Tibial nerve (tissue), 4 donors: ENCODE data around the gene DHRS1. TPM values are rescaled to one million over a fixed set of nuclear protein-coding genes. Genes with fewer than 3 reads are reported as not detected.

Experiments
- DNase-seq, 2 donors: peaks; one replicate each; pipeline ENCODE4 v3.0.0-alpha.2; 2019; ENCODE audit warnings: low spot score in 2 of 2
- H3K27ac ChIP-seq, 4 donors: fragments of 200-600 bp; sonication (generic) in 3 of 4; one replicate each; pipeline ENCODE4 v1.5.1; 2017 to 2019; ENCODE audit warnings: mild to moderate bottlenecking in 1 of 4
- H3K27me3 ChIP-seq, 2 donors: fragments of 200-600 bp; sonication (generic) in 1 of 2; one replicate each; pipeline versions ENCODE4 v1.5.1 to v1.6.0; 2017 to 2019
- H3K36me3 ChIP-seq, 3 donors: fragments of 200-600 bp; sonication (generic); one replicate each; pipeline ENCODE4 v1.5.1; 2018 to 2019
- H3K4me1 ChIP-seq, 4 donors: fragments of 200-600 bp; sonication (generic) in 3 of 4; one replicate each; pipeline ENCODE4 v1.5.1; 2017 to 2019
- H3K4me3 ChIP-seq, 4 donors: fragments of 200-600 bp; sonication (generic) in 3 of 4; one replicate each; pipeline ENCODE4 v1.5.1; 2017 to 2019; ENCODE audit warnings: mild to moderate bottlenecking in 1 of 4, moderate library complexity in 1 of 4
- H3K9me3 ChIP-seq, 4 donors: fragments of 200-600 bp; sonication (generic) in 3 of 4; one replicate each; pipeline ENCODE4 v1.5.1; 2017 to 2019
- CTCF ChIP-seq, 5 experiments: fragments of 200-600 bp in 3 of 5; fragments of 450-650 bp in 2 of 5; sonication (generic) in 3 of 5; IDR thresholded peaks; one replicate each; pipeline ENCODE4 v1.5.1; 2016 to 2019; ENCODE audit warnings: antibody characterized with exemption in 5 of 5, mild to moderate bottlenecking in 3 of 5, moderate library complexity in 2 of 5
- EP300 ChIP-seq, 2 donors: sonication (generic); formaldehyde crosslinking; IDR thresholded peaks; one replicate each; pipeline ENCODE4 v1.6.1; 2017; ENCODE audit warnings: antibody characterized with exemption in 2 of 2, mild to moderate bottlenecking in 1 of 2
- POLR2A ChIP-seq, 2 donors: fragments of 450-650 bp; IDR thresholded peaks; one replicate each; pipeline ENCODE4 v1.6.1; 2017; ENCODE audit warnings: antibody characterized with exemption in 2 of 2, mild to moderate bottlenecking in 2 of 2, moderate library complexity in 2 of 2
- WGBS, 2 donors: methylation state at CpG; one replicate each; pipeline ENCODE4 v1.1.5; 2018; 5-methylcytosine and 5-hydroxymethylcytosine counted together
- total RNA-seq, 4 donors: library from RNA; depleted of rRNA; stranded (reverse); fragments of >200 nt; gene quantifications; one replicate each; pipeline ENCODE4 v1.1.0, GENCODE V29; 2016

Gene DHRS1
- total RNA-seq, 4 donors from 2014 or later, result 15.7 to 43.5 (median 22.6) TPM

- TF ChIP-seq EP300 (IDR thresholded peaks at IDR 0.05) (no peak), CTCF (IDR thresholded peaks at IDR 0.05) (no peak), POLR2A (IDR thresholded peaks at IDR 0.05) (no peak)
- WGBS, 2 donors, result 55 to 76% methylated on average over 3 of the region's 3 CpGs
- Histone ChIP-seq H3K36me3 (peaks cover 0 to 17% (median 0%) of the 10 kb centered on the region in 3 donors), H3K27ac (peak overlapping the region in 1 of 4 donors; percentile 10), H3K9me3 (no peaks in the 10 kb centered on the region), H3K27me3 (no peaks in the 10 kb centered on the region), H3K4me1 (peaks cover 0 to 29% (median 14%) of the 10 kb centered on the region in 4 donors), H3K4me3 (no peak overlapping the region)
- no peak for DNase-seq
These were observed 26.1 kb downstream of the DHRS1 start for GRCh38 chr14:24273422-24273998.

- peak overlapping the region in 2 of 4 donors; percentile 99 for H3K27ac ChIP-seq
These were observed 27.1 kb downstream of the DHRS1 start for GRCh38 chr14:24272467-24272866.

GRCh38 chr14:24271834-24272263 is 27.7 kb downstream of the DHRS1 start:
- peaks cover 0 to 24% (median 8%) of the 10 kb centered on the region in 4 donors for H3K4me1 ChIP-seq
- H3K4me3 ChIP-seq, result peak overlapping the region; percentile 77 to 99 (median 95)
- H3K9me3 ChIP-seq, result no peaks in the 10 kb centered on the region
- TF ChIP-seq POLR2A (IDR thresholded peaks at IDR 0.05), result no peak
- TF ChIP-seq CTCF (IDR thresholded peaks at IDR 0.05), result no peak
- TF ChIP-seq EP300 (IDR thresholded peaks at IDR 0.05), result no peak
- H3K27ac ChIP-seq, result peak overlapping the region; percentile 88 to 99 (median 99)
- H3K36me3 ChIP-seq, result peaks cover 0 to 34% (median 4%) of the 10 kb centered on the region in 3 donors
- 23 to 26% methylated on average over 3 of the region's 3 CpGs for WGBS, 2 donors
- no peaks in the 10 kb centered on the region for H3K27me3 ChIP-seq
- DNase-seq, result no peak

More at GRCh38 chr14:24272467-24272866, 27.1 kb downstream of the DHRS1 start:
- 75 to 79% methylated on average over 2 of the region's 2 CpGs for WGBS, 2 donors
- Histone ChIP-seq H3K27me3 (no peaks in the 10 kb centered on the region), H3K4me1 (peaks cover 0 to 28% (median 9%) of the 10 kb centered on the region in 4 donors), H3K4me3 (no peak overlapping the region), H3K9me3 (no peaks in the 10 kb centered on the region), H3K36me3 (peaks cover 0 to 28% (median 0%) of the 10 kb centered on the region in 3 donors)
- no peak for TF ChIP-seq POLR2A (IDR thresholded peaks at IDR 0.05)
- TF ChIP-seq EP300 (IDR thresholded peaks at IDR 0.05), result no peak
- TF ChIP-seq CTCF (IDR thresholded peaks at IDR 0.05), result no peak
- DNase-seq, result no peak

GRCh38 chr14:24271134-24271833 is 28.3 kb downstream of the DHRS1 start, which contains the start of gene RABGGTA:
Gene RABGGTA, minus strand, starts transcription at chr14:24271597. Its CDS starts 482 bp downstream, at chr14:24271115.
- peak; percentile 65 to 75 for DNase-seq
- Histone ChIP-seq H3K36me3 (peaks cover 0 to 39% (median 4%) of the 10 kb centered on the region in 3 donors), H3K27me3 (no peaks in the 10 kb centered on the region), H3K4me1 (peaks cover 0 to 24% (median 8%) of the 10 kb centered on the region in 4 donors), H3K27ac (peak within 1 kb of the TSS; percentile 88 to 99 (median 99)), H3K9me3 (no peaks in the 10 kb centered on the region), H3K4me3 (peak within 1 kb of the TSS; percentile 77 to 99 (median 95))
- TF ChIP-seq CTCF (IDR thresholded peaks at IDR 0.05) (peak; percentile 77 to 92 (median 89)), EP300 (IDR thresholded peaks at IDR 0.05) (peak in 1 of 2 donors; percentile 67), POLR2A (IDR thresholded peaks at IDR 0.05) (peak in 1 of 2 donors; percentile 49)
- 0 to 1% methylated on average over 8 to 26 of the region's 61 CpGs for WGBS, 2 donors
